HFFc6 (cell line): ENCODE results near the gene RNF14. TPM values are rescaled to one million over a fixed set of nuclear protein-coding genes. Genes with fewer than 3 reads are reported as not detected.
A peak's percentile ranks its signal among the peaks of the same experiment; 100 is the strongest.

Experiments
- DNase-seq: peaks from one replicate; pipeline ENCODE4 v3.0.0-alpha.2; 2018
- H3K27ac Mint-ChIP-seq: 2 replicates; pipeline ENCODE4 v1.8.0; 2020; ENCODE audit warnings: mild to moderate bottlenecking, mixed read lengths
- H3K27me3 Mint-ChIP-seq: 2 replicates; pipeline ENCODE4 v1.8.0; 2021; ENCODE audit warnings: mild to moderate bottlenecking, moderate library complexity, mixed read lengths; ENCODE audit not compliant: insufficient read depth
- H3K36me3 Mint-ChIP-seq: 2 replicates; pipeline ENCODE4 v1.8.0; 2021; ENCODE audit warnings: low read depth, mixed read lengths
- H3K4me1 Mint-ChIP-seq: 2 replicates; pipeline ENCODE4 v1.8.0; 2020; ENCODE audit warnings: low read depth, mixed read lengths
- H3K4me3 Mint-ChIP-seq: 2 replicates; pipeline ENCODE4 v1.8.0; 2020; ENCODE audit warnings: mild to moderate bottlenecking, moderate library complexity, mixed read lengths
- H3K9me3 Mint-ChIP-seq: 2 replicates; pipeline ENCODE4 v1.8.0; 2020; ENCODE audit warnings: mild to moderate bottlenecking, mixed read lengths
- CTCF ChIP-seq: fragments of 200-600 bp; sonication (generic); IDR thresholded peaks from 2 replicates; pipeline ENCODE4 v1.5.0; 2021; ENCODE audit warnings: antibody characterized with exemption, mild to moderate bottlenecking
- total RNA-seq, 6 experiments: library from RNA; stranded (reverse); fragmentation: NEBNext Ultra II Directional; extraction: Animal tissue kit (Norgen Biotek cat#: 25700); gene quantifications; 2 replicates in 1 of 6; 3 replicates in 5 of 6; pipeline ENCODE4 v1.2.3, GENCODE V29; 2021

RNF14 gene
- total RNA-seq, 6 experiments from 2014 or later, result 56.0 to 65.5 (median 63.0) TPM

GRCh38 chr5:142007237-142007544 lies 38.3 kb downstream of the RNF14 start:
- peaks cover 2% of the 10 kb centered on the region for H3K27me3 Mint-ChIP-seq
- H3K27ac Mint-ChIP-seq, result no peak overlapping the region
- H3K4me1 Mint-ChIP-seq, result peaks cover 6% of the 10 kb centered on the region; the same call in 1 of the 2 replicates
- H3K9me3 Mint-ChIP-seq, result no peaks in the 10 kb centered on the region
- no peak for DNase-seq
- TF ChIP-seq CTCF, result no peak
- no peaks in the 10 kb centered on the region; the same call in 1 of the 2 replicates for H3K36me3 Mint-ChIP-seq
- no peak overlapping the region for H3K4me3 Mint-ChIP-seq

GRCh38 chr5:142008813-142009212 lies 39.9 kb downstream of the RNF14 start:
- Mint-ChIP-seq H3K36me3 (no peaks in the 10 kb centered on the region), H3K9me3 (no peaks in the 10 kb centered on the region), H3K4me1 (peaks cover 19% of the 10 kb centered on the region), H3K4me3 (no peak overlapping the region), H3K27ac (no peak overlapping the region), H3K27me3 (peaks cover 2% of the 10 kb centered on the region)
- DNase-seq, result no peak
- no peak for TF ChIP-seq CTCF

GRCh38 chr5:142009886-142010285 lies 41.0 kb downstream of the RNF14 start:
- no peak for TF ChIP-seq CTCF
- Mint-ChIP-seq H3K27me3 (peaks cover 2% of the 10 kb centered on the region), H3K4me1 (peaks cover 30% of the 10 kb centered on the region), H3K4me3 (no peak overlapping the region), H3K36me3 (no peaks in the 10 kb centered on the region), H3K9me3 (no peaks in the 10 kb centered on the region), H3K27ac (no peak overlapping the region)
- DNase-seq, result no peak

- H3K9me3 Mint-ChIP-seq, result no peaks in the 10 kb centered on the region
- peaks cover 47% of the 10 kb centered on the region for H3K4me1 Mint-ChIP-seq
- DNase-seq, result no peak
- TF ChIP-seq CTCF, result no peak
- peaks cover 2% of the 10 kb centered on the region for H3K27me3 Mint-ChIP-seq
- H3K36me3 Mint-ChIP-seq, result no peaks in the 10 kb centered on the region
- peak overlapping the region; percentile 74 for H3K27ac Mint-ChIP-seq
- H3K4me3 Mint-ChIP-seq, result peak overlapping the region; percentile 89
Measured at GRCh38 chr5:142011572-142012185, 42.8 kb downstream of the RNF14 start.

GRCh38 chr5:142012186-142012785 lies 43.4 kb downstream of the RNF14 start:
- Mint-ChIP-seq H3K27me3 (peaks cover 2% of the 10 kb centered on the region), H3K4me3 (peak overlapping the region; percentile 89), H3K4me1 (peaks cover 49% of the 10 kb centered on the region), H3K36me3 (no peaks in the 10 kb centered on the region), H3K9me3 (no peaks in the 10 kb centered on the region), H3K27ac (peak overlapping the region; percentile 74)
- peak; percentile 10 for DNase-seq
- TF ChIP-seq CTCF, result peak; percentile 73
